Cardiac septum (tissue), 1 donor: Measurements from ENCODE around the gene DCUN1D1. TPM values are rescaled to one million over a fixed set of nuclear protein-coding genes. Genes with fewer than 3 reads are reported as not detected.

ENCODE experiments used
- DNase-seq: peaks from one replicate; pipeline ENCODE4 v3.0.0-alpha.2; 2020; ENCODE audit warnings: low spot score
- intact Hi-C: fragments of 100-400 bp; cut with DNase I; formaldehyde crosslinking; loops from one replicate; pipeline ENCODE4 v1.14.0; 2022
- total RNA-seq: library from RNA; stranded (reverse); fragmentation: NEBNext Ultra II Directional; extraction: Animal tissue kit (Norgen Biotek cat#: 25700); gene quantifications from one replicate; pipeline ENCODE4 v1.2.1, GENCODE V29; 2021
- donor health status: DM: no; HTN: no; CAD: no.

Gene DCUN1D1
- total RNA-seq, 1 donor from 2014 or later = 36.3 TPM

GRCh38 chr3:182978387-182978786 lies 2.0 kb downstream of the DCUN1D1 start:
- intact Hi-C loops = no loop called here
- no peak for DNase-seq

GRCh38 chr3:182973047-182973446 lies 7.3 kb downstream of the DCUN1D1 start:
- DNase-seq = no peak
- intact Hi-C loops = no loop called here

- DNase-seq = no peak
- intact Hi-C loops = no loop called here
Measured at GRCh38 chr3:182972387-182972786, 8.0 kb downstream of the DCUN1D1 start.

- DNase-seq = no peak
- intact Hi-C loops = no loop called here
Measured at GRCh38 chr3:182971637-182972036, 8.7 kb downstream of the DCUN1D1 start.

- no peak for DNase-seq
- intact Hi-C loops = no loop called here
Measured at GRCh38 chr3:182970811-182971418, 9.4 kb downstream of the DCUN1D1 start.

GRCh38 chr3:182969853-182970252 lies 10.5 kb downstream of the DCUN1D1 start:
- intact Hi-C loops = no loop called here
- no peak for DNase-seq

- no peak for DNase-seq
- intact Hi-C loops = no loop called here
Measured at GRCh38 chr3:182969277-182969676, 11.1 kb downstream of the DCUN1D1 start.

- intact Hi-C loops = no loop called here
- no peak for DNase-seq
Measured at GRCh38 chr3:182967218-182968204, 12.8 kb downstream of the DCUN1D1 start.

- intact Hi-C loops = no loop called here
- no peak for DNase-seq
Measured at GRCh38 chr3:182965861-182966366, 14.4 kb downstream of the DCUN1D1 start.

GRCh38 chr3:182964179-182964578 lies 16.2 kb downstream of the DCUN1D1 start:
- intact Hi-C loops = no loop called here
- no peak for DNase-seq

GRCh38 chr3:182962166-182962565 lies 18.2 kb downstream of the DCUN1D1 start:
- DNase-seq = no peak
- intact Hi-C loops = no loop called here

- intact Hi-C loops = no loop called here
- no peak for DNase-seq
Measured at GRCh38 chr3:182959474-182960350, 20.6 kb downstream of the DCUN1D1 start.

- intact Hi-C loops = no loop called here
Measured at GRCh38 chr3:182957676-182958266, 22.6 kb downstream of the DCUN1D1 start.

GRCh38 chr3:182957226-182957625 lies 23.1 kb downstream of the DCUN1D1 start:
- intact Hi-C loops = no loop called here
- DNase-seq = no peak

More at GRCh38 chr3:182957676-182958266, 22.6 kb downstream of the DCUN1D1 start:
- DNase-seq = no peak

- intact Hi-C loops = no loop called here
- DNase-seq = no peak
Measured at GRCh38 chr3:182954553-182955235, 25.6 kb downstream of the DCUN1D1 start.

- DNase-seq = no peak
- intact Hi-C loops = no loop called here
Measured at GRCh38 chr3:182949688-182950087, 30.6 kb downstream of the DCUN1D1 start.

GRCh38 chr3:182948305-182948704 lies 32.0 kb downstream of the DCUN1D1 start:
- intact Hi-C loops = no loop called here
- no peak for DNase-seq

- intact Hi-C loops = no loop called here
- DNase-seq = no peak
Measured at GRCh38 chr3:182947888-182948287, 32.5 kb downstream of the DCUN1D1 start.

- no peak for DNase-seq
- intact Hi-C loops = no loop called here
Measured at GRCh38 chr3:182941719-182942118, 38.6 kb downstream of the DCUN1D1 start.
